ENCODE measurements around the gene RAB38.

RAB38 gene

DNA sequence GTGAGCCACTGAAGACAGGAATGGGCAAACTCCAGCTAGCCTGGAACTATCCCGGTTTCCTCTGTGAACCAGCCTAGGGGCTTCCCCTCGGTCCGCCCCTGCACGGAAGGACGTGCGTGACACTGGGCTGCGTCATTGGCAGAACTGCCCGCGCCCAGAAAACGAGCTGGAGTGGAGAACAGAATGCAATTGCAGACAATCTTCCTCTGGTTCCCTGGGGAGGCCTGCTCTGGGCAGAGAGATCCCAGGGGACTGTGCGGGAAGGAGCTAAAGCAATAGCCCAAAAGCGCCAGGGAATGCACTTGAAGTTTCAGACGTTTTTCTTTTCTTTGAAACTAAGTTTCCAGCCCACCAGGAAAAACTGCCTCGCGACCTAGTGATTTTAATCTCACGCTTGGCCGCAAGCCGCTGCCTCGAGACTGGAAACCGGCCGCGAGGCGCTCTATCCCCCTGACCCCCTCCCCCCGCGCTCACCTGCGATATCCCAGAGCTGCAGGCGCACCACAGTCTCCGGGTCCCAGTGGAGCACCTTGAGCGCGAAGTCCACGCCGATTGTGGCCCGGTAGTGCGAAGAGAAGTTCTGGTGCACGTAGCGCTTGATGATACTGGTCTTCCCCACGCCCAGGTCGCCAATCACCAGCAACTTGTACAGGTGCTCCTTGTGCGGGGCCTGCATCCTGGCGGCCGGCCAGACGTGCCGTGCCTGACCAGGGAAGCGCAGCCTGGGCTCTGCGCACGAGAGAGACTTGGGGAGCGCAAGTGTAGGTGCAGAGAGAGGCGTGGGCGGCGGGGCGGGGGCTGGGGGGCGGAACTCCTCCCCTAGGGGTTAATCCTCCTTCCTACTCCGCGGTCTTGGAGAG is at the start of gene RAB38:
Gene RAB38 (minus strand): TSS at position 735 of the 860 bp plus-strand sequence. CDS start 59 bp downstream, at position 676.
- DNase-seq (ENCODE audit: low read depth in 3 of 3), result peak in 2 of 3 donors; percentile 28 to 48

DNA sequence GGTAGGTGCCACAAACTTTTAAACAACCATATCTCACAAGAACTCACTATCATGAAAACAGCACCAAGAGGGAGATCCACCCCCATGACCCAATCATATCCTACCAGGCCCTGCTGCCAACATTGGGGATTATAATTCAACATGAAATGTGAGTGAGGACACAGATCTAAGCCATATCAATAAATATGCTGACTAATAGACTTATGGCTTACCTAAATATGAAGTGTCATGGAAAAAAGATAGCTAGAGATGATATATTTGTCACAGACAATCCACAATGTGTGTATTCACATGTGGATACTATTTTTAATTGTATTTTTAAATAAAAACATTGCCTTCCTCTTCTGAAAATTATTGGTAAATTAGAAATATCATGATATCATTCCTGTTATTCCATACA is 38.2 kb upstream of the RAB38 start:
- no peak for DNase-seq (ENCODE audit: low read depth in 3 of 3)

GRCh38 chr11:88212300-88212699 is 37.1 kb upstream of the RAB38 start:
- no peak for DNase-seq (ENCODE audit: low read depth in 3 of 3)

GRCh38 chr11:88208745-88209144 is 33.5 kb upstream of the RAB38 start:
- no peak for DNase-seq (ENCODE audit: low read depth in 3 of 3)

DNA sequence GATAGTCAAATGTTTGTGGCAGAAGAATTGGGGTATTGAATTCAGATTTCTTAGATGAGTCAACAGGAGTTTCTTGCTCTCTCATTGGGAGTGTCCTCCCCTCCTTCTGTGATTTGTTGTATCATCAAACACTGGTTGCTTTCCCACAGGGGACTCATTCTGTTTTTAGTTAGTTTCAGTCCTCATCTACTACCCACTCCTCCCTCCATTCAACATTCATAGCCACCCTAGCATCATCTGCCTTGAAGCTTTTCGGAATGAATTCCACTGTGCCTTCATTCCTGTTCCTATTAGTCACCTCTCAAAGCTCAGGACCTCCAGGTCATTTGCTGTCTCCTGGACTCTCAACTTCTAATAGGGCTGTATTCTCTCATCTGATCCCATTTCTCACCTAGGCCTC is 31.5 kb upstream of the RAB38 start:
- DNase-seq (ENCODE audit: low read depth in 3 of 3), result no peak

DNA sequence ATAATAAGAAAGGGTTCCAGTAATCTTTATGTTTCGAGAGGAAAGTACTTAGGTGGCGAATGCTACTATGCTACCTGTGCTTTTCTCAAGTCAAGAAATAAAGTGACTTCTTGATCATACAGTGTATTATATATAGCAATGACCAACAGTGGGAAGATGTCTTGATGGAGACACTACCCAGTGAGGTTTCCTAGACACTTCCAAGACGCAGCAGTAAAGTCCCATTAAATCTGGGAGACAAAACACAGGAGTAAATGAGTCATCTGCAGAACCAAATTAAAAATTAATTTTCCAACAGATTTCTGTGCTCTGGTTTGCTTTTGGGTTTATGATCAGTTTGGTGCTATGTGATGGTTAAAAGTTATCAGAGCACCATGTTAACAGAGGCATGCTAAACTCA is 29.1 kb upstream of the RAB38 start:
- no peak for DNase-seq (ENCODE audit: low read depth in 3 of 3)

- DNase-seq (ENCODE audit: low read depth in 3 of 3), result no peak
Measured at GRCh38 chr11:88203604-88204003, 28.4 kb upstream of the RAB38 start.

GRCh38 chr11:88202498-88202897 is 27.3 kb upstream of the RAB38 start:
- no peak for DNase-seq (ENCODE audit: low read depth in 3 of 3)

- DNase-seq (ENCODE audit: low read depth in 3 of 3), result no peak
Measured at GRCh38 chr11:88196393-88196792, 21.1 kb upstream of the RAB38 start.

DNA sequence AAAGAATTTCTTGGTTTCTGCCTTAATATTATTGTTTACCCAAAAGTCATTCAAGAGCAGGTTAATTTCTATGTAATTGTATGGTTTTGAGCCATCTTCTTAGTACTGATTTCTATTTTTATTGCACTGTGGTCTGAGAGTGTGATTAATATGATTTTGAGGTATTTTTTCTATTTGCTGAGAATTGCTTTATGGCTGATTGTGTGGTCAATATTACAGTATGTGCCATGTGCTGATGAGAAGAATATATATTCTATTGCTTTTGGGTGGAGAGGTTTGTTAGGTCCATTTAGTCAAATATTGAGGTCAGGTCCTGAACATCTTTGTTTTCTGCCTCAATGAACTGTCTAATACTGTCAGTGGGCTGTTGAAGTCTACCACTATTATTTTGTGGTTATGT is 20.7 kb upstream of the RAB38 start:
- no peak for DNase-seq (ENCODE audit: low read depth in 3 of 3)

GRCh38 chr11:88194990-88195389 is 19.7 kb upstream of the RAB38 start:
- no peak for DNase-seq (ENCODE audit: low read depth in 3 of 3)

GRCh38 chr11:88193278-88193677 is 18.0 kb upstream of the RAB38 start:
- DNase-seq (ENCODE audit: low read depth in 3 of 3), result no peak

- no peak for DNase-seq (ENCODE audit: low read depth in 3 of 3)
Measured at GRCh38 chr11:88188932-88189253, 13.7 kb upstream of the RAB38 start.

DNA sequence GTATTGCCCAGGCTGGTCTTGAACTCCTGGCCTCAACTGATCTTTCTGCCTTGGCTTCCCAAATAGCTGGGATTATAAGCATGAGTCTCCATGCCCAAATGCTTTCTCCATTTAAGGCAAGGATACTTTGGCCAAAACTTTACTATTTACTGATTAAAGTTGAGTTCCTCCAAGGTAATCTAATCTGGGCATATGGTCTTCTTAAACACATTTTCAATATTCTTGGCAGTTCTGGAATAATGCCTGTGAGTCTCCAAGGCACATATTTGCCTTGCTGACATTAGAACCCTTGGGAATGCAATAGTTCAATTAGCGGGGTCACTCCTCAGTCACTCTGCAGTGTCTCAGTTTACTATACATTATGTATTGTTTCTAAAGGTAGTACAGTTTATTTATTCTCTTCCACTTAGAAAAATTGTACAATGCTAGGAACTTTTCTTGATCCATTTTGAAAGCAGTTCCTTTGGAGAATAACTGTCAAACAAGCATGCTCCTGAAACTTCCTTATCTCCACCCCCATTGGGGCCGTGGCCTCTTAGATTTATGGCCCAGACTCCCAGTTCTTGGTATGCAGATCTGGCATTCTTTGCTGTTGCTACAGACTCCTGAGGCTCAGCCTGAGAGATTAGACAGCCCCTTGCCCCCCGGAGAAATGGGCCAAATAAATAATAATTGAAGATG is 13.1 kb upstream of the RAB38 start:
- no peak for DNase-seq (ENCODE audit: low read depth in 3 of 3)

- no peak for DNase-seq (ENCODE audit: low read depth in 3 of 3)
Measured at GRCh38 chr11:88183233-88183632, 8.0 kb upstream of the RAB38 start.

DNA sequence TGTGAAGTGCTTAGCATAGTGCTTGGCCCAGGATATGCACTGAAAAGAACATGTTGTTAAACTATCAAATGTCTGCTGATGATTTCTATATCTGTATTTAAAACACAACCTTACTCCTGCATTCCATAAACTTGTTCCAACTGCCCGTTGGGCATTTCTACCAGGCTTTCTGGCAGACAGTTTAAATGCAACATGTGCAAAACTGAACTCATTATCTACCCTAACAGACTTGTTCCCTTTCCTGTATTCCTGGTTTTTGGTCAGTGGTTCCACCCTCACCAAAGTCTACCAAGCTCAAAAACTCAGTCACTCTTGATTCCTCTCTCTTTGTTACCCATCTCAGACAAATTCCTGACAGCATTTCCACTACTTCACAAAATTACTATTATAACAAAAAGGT is 6.5 kb upstream of the RAB38 start:
- DNase-seq (ENCODE audit: low read depth in 3 of 3), result no peak

DNA sequence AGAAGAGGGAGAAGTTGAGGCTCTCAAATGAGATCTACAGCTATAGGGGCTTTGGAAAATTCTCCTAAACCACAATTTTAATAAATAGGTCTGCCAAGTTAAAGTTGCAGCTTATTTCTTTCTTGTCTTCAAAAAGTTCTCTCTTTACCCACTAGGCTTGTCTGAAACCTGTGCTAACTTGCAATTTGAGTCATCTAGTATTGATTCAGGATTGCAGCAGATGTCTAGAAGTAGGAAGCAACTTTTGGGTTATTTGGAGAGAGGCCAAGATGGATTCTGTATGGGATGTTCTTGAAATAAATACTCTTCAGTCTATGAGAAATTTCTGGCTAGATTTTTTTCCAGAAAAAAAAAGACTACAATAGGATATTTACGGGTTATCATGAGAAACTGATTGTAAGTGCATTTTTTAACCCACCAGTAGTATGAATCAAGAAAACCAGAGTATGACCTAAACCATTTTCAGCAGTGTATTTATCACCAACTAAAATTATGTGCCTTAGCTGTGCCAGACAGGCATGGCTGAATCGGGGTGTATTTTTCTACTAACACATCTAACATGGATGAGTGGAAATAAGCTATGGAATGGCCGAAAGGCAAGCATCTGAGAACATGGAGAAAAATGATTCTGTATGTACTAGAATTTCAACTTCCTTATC is 4.9 kb upstream of the RAB38 start:
- DNase-seq (ENCODE audit: low read depth in 3 of 3), result no peak

DNA sequence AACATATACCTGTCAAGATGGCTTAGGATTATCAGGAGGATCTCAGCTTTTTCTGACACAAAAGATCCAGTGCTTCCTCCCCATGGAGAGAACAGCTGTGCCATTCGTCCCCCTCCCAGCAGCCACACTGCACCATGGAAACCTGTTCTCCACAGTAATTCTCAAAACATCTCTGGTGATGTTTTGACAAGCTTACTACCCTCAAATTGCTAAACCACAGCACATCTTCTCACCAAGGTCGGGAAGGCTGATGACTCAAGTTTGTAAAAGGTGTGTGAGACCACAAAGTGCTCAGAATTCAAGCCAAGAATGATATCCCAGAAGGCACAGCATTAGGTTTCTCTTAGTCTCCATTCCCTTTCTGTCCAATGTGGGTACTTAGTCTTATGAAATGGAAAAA is 3.9 kb upstream of the RAB38 start:
- DNase-seq (ENCODE audit: low read depth in 3 of 3), result peak in 2 of 3 donors; percentile 10 to 16

GRCh38 chr11:88178191-88178590 is 2.9 kb upstream of the RAB38 start:
- DNase-seq (ENCODE audit: low read depth in 3 of 3), result no peak

GRCh38 chr11:88175569-88176075 is 379 bp upstream of the RAB38 start:
- no peak for DNase-seq (ENCODE audit: low read depth in 3 of 3)

GRCh38 chr11:88173956-88174355 is 1.3 kb downstream of the RAB38 start:
- DNase-seq (ENCODE audit: low read depth in 3 of 3), result no peak

DNA sequence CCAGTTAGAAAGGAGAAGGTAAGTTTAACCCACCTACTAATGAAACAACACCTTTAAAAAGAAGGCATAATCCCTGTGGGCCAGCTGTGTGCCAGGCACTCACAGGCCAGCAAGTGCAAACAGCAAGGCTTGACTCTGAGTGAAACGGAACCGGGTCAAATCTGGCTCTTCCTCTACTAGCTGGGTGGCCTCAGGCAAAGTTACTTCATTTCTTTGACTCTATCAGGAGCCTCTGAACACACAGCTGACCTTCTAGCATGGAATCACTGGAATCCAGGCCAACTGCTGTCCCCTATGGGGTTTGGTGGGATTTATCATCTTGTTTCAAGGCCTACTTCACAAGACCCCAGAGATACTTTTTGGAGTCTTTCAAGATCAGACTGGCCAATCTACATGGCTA is 3.3 kb downstream of the RAB38 start:
- DNase-seq (ENCODE audit: low read depth in 3 of 3), result no peak

DNA sequence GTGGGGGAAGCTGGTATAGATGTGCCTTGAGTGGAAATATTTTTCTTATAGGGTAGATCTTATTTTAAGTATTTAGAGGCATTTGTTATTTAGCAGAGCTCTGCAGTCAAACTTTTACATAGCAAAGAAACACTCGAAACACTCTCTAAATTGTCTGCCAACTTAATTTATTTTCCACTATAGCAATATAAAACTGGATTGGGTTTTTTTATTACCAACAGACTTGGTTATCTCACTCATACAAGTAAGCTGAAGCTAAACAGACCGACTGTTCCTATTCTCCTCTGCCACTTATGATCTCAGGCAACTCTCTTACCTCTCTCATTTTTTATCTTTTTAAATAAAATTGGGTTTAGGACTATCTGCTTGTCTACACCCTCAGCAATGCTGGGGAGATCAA is 4.6 kb downstream of the RAB38 start:
- DNase-seq (ENCODE audit: low read depth in 3 of 3), result no peak

All from stimulated activated CD4-positive, alpha-beta T cell treated with anti-CD3 and anti-CD28 coated beads, TNF-alpha, amount 100 ng/mL, for 48 hours (primary cell).